NCI-H2196 (cell line): ENCODE results near the gene CCDC137.

Experiments
- DNase-seq: peaks from one replicate; lab custom pipeline; 2025; ENCODE audit not compliant: unreplicated experiment; lab: John Stamatoyannopoulos, UW

CCDC137 gene

GRCh38 chr17:81700353-81701287 lies 34.1 kb downstream of the CCDC137 start:
- DNase-seq = no peak

GRCh38 chr17:81701288-81702071 lies 34.9 kb downstream of the CCDC137 start:
- DNase-seq = no peak

- peak; percentile 96 for DNase-seq
Observed at GRCh38 chr17:81702934-81703746, 36.6 kb downstream of the CCDC137 start, which contains the start of gene MRPL12. Gene MRPL12 (plus strand): TSS chr17:81703367. CDS start chr17:81703502, 135 bp downstream.

- DNase-seq = no peak
Observed at GRCh38 chr17:81703747-81704654, 37.5 kb downstream of the CCDC137 start.

- DNase-seq = no peak
Observed at GRCh38 chr17:81705518-81706231, 39.1 kb downstream of the CCDC137 start.

- no peak for DNase-seq
Observed at GRCh38 chr17:81706232-81706611, 39.7 kb downstream of the CCDC137 start.

GRCh38 chr17:81706757-81707624 lies 40.5 kb downstream of the CCDC137 start:
- DNase-seq = no peak

- no peak for DNase-seq
Observed at GRCh38 chr17:81707725-81708646, 41.4 kb downstream of the CCDC137 start.

GRCh38 chr17:81708739-81709185 lies 42.2 kb downstream of the CCDC137 start:
- no peak for DNase-seq

- DNase-seq = no peak
Observed at GRCh38 chr17:81710514-81711308, 44.2 kb downstream of the CCDC137 start.

GRCh38 chr17:81711814-81712467 lies 45.4 kb downstream of the CCDC137 start, which contains the start of gene SLC25A10:
Gene SLC25A10 (plus strand): TSS chr17:81712284. CDS start chr17:81712427, 143 bp downstream.
- DNase-seq = peak; percentile 97

- peak; percentile 39 for DNase-seq
Observed at GRCh38 chr17:81712468-81713003, 46.0 kb downstream of the CCDC137 start.

- DNase-seq = no peak
Observed at GRCh38 chr17:81713004-81713555, 46.5 kb downstream of the CCDC137 start.

- peak; percentile 84 for DNase-seq
Observed at GRCh38 chr17:81713556-81714411, 47.2 kb downstream of the CCDC137 start.
